Stimulated activated naive CD4-positive, alpha-beta T cell treated with Interleukin-2 at 50 U/mL for 16 hours (primary cell): ENCODE measurements around the gene NELFA.

Experiments used
- DNase-seq: peaks from one replicate; lab custom pipeline; 2025; lab: John Stamatoyannopoulos, UW

The NELFA gene

GRCh38 chr4:1933700-1934099, 75.1 kb downstream of the NELFA start:
- no peak for DNase-seq

- no peak for DNase-seq
These were observed 76.0 kb downstream of the NELFA start for GRCh38 chr4:1932736-1933135.
